ENCODE measurements around the gene E2F4. TPM values are rescaled to one million over a fixed set of nuclear protein-coding genes. Genes with fewer than 3 reads are reported as not detected.

The E2F4 gene
- total and polyA plus RNA-seq, 2 of the 8 experiments (the other 6 are each of a cell fraction or from before 2014, with no cell fraction given): 79.9 to 157 TPM

GRCh38 chr16:67163164-67163998, 28.6 kb upstream of the E2F4 start (continued):
- TF ChIP-seq JUND (IDR thresholded peaks at IDR 0.05; ENCODE audit: low read length) (no peak), ZNF274 (IDR thresholded peaks at IDR 0.05; ENCODE audit: borderline replicate concordance, extremely low read depth, low read length) (no peak), KDM5A (IDR thresholded peaks at IDR 0.05; ENCODE audit: low read length) (no peak), CBX8 (IDR thresholded peaks at IDR 0.05; ENCODE audit: borderline replicate concordance, low read depth, low read length) (no peak), SIX5 (IDR thresholded peaks at IDR 0.05; ENCODE audit: low read depth, low read length) (no peak), RNF2 (IDR thresholded peaks at IDR 0.05; ENCODE audit: borderline replicate concordance, low read depth, low read length, missing control alignments, poor library complexity, severe bottlenecking) (peak; percentile 94), SIN3A (conservative IDR thresholded peaks at IDR 0.05 in 1 of 2, IDR thresholded peaks at IDR 0.05 in 1 of 2; ENCODE audit: low read depth in 1 of 2, low read length in 2 of 2) (0 out of 4 replicates have a peak, but pooled peaks of 1 of the 2 experiments have one; percentile 17), GTF2F1 (IDR thresholded peaks at IDR 0.05; ENCODE audit: borderline replicate concordance, low read depth, low read length) (no peak), BRCA1 (IDR thresholded peaks at IDR 0.05; ENCODE audit: low read depth, low read length) (no peak), CTBP2 (IDR thresholded peaks at IDR 0.05; ENCODE audit: borderline replicate concordance, insufficient read depth, insufficient read length, low read length) (no peak), SP1 (IDR thresholded peaks at IDR 0.05; ENCODE audit: low read depth, low read length) (no peak), USF2 (IDR thresholded peaks at IDR 0.05; ENCODE audit: low read length) (no peak), RXRA (IDR thresholded peaks at IDR 0.05; ENCODE audit: insufficient read depth, low read depth, low read length) (no peak), CHD2 (IDR thresholded peaks at IDR 0.05; ENCODE audit: low read length) (no peak)
